ENCODE measurements around the gene LRRFIP1. TPM values are rescaled to one million over a fixed set of nuclear protein-coding genes. Genes with fewer than 3 reads are reported as not detected.

The LRRFIP1 gene
- total and polyA plus RNA-seq, 8 donors: 104 to 160 (median 122) TPM

DNA sequence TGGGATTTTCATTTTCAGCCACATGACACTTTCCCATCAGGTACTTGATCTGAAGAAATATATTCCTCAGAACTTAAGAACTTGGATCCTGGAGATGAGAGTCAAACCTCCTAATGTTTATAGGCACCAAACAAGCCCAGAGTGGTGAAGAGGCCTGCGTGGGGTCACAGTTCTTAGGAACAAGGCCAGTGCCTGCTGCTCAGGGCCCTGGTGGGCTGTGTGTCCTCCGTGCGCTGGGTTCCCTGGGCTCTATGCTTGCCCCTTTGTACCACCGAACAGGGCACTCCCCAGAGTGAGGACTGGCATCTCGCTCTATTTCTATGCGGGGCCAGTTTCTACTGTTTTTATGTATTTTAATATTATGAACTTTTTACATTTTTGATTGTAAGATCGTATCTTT is 95.2 kb downstream of the LRRFIP1 start:
- TF ChIP-seq, protein P1, sequence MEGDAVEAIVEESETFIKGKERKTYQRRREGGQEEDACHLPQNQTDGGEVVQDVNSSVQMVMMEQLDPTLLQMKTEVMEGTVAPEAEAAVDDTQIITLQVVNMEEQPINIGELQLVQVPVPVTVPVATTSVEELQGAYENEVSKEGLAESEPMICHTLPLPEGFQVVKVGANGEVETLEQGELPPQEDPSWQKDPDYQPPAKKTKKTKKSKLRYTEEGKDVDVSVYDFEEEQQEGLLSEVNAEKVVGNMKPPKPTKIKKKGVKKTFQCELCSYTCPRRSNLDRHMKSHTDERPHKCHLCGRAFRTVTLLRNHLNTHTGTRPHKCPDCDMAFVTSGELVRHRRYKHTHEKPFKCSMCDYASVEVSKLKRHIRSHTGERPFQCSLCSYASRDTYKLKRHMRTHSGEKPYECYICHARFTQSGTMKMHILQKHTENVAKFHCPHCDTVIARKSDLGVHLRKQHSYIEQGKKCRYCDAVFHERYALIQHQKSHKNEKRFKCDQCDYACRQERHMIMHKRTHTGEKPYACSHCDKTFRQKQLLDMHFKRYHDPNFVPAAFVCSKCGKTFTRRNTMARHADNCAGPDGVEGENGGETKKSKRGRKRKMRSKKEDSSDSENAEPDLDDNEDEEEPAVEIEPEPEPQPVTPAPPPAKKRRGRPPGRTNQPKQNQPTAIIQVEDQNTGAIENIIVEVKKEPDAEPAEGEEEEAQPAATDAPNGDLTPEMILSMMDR (IDR thresholded peaks at IDR 0.05): no peak
- Histone ChIP-seq H3K4me3 (no peak overlapping the region), H3K27ac (no peak overlapping the region), H3K27me3 (no peaks in the 10 kb centered on the region), H3K9me3 (no peaks in the 10 kb centered on the region), H3K36me3 (peaks cover 0 to 30% of the 10 kb centered on the region in 2 donors), H3K4me1 (peaks cover 17 to 70% of the 10 kb centered on the region in 2 donors)
- ATAC-seq: no peak
- intact Hi-C loops (cut with DNase I): no loop called here
- no peak for DNase-seq

DNA sequence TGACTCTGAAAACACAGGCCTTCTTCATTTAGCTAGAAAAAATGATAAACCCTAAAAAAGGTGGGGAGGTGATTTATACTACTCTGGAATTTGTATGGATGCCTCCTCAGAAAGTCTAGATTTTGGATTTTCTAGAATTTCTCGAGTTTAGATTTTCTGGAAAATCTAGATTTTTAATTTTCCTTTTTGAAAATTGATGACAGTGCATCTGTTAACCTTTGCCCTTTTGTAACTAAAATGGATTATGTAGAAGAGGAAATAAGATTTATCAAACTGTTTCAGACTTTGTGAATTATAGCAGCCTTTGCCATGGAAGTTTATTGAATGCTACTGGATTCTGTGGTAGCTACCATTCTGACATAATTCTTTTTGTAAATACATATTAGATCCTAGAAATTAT is 95.6 kb downstream of the LRRFIP1 start:
- Histone ChIP-seq H3K36me3 (peaks cover 0 to 26% of the 10 kb centered on the region in 2 donors), H3K4me1 (peaks cover 21 to 70% of the 10 kb centered on the region in 2 donors), H3K27me3 (no peaks in the 10 kb centered on the region), H3K9me3 (no peaks in the 10 kb centered on the region), H3K27ac (no peak overlapping the region), H3K4me3 (no peak overlapping the region)
- DNase-seq (no peak), ATAC-seq (no peak)
- TF ChIP-seq, protein P1 (IDR thresholded peaks at IDR 0.05): no peak
- intact Hi-C loops (cut with DNase I): no loop called here

DNA sequence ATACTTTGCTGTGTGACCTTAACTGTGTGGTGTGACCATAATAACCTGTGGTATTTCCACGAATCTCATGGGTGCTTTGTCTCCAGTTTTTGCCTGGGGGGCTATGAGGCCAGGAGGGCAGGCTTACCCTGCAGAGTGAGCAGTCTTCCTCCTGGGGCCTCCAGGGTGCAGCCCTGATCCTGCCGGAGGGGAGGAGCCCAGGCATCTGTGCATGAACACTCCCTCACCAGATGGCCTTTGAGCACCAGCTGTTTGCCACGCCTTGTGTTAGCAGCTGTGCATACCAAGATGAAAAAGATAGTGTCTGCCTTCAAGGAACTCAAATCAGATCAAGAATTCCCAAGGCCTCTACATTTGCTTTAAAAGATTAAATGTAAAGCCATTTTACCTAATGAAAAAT is 96.2 kb downstream of the LRRFIP1 start:
- peaks cover 0 to 22% of the 10 kb centered on the region in 2 donors for H3K36me3 ChIP-seq
- H3K4me1 ChIP-seq: peaks cover 22 to 70% of the 10 kb centered on the region in 2 donors
- H3K27ac ChIP-seq: no peak overlapping the region
- ATAC-seq (peak; percentile 7), DNase-seq (no peak)
- H3K4me3 ChIP-seq: no peak overlapping the region
- no peaks in the 10 kb centered on the region for H3K9me3 ChIP-seq
- no peaks in the 10 kb centered on the region for H3K27me3 ChIP-seq
- intact Hi-C loops (cut with DNase I): no loop called here
- TF ChIP-seq, protein P1 (IDR thresholded peaks at IDR 0.05): no peak

DNA sequence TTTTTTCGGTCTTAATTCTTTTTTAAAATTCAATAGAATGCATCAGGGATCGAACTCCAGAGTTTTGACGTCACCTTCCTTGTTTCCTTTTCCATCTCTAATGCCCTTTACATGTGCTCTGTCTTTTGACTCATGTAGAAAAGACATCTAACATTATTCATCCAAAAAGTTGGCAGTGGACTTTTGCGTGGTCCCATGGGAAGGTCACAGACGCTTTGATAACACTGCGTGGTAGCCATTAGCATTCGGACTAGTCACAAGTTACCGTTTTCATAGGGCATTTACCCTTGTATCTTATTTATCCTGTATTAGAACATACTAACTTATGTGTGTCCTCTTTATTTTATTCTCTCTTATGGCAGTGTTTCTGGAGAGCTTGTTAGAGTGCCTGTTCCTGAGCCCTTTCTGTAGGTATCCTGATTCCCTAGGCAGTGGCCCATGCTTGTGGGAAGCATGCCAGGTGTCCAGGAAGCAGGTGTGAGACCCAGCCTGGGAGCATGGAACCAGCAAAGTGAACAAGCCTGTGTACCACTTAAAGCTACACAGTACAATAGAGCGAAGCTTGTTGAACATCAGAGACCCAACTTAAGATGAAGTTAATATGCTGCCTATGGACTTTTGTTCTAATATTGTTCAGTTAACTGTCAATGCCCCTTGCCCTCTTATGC is 97.6 kb downstream of the LRRFIP1 start:
- Histone ChIP-seq H3K9me3 (no peaks in the 10 kb centered on the region), H3K36me3 (peaks cover 0 to 22% of the 10 kb centered on the region in 2 donors), H3K4me3 (no peak overlapping the region), H3K27ac (peak overlapping the region in 1 of 2 donors; percentile 63), H3K4me1 (peaks cover 27 to 83% of the 10 kb centered on the region in 2 donors), H3K27me3 (no peaks in the 10 kb centered on the region)
- no peak for DNase-seq
- intact Hi-C loops (cut with DNase I): no loop called here
- TF ChIP-seq, protein P1 (IDR thresholded peaks at IDR 0.05): no peak
- no peak for ATAC-seq

DNA sequence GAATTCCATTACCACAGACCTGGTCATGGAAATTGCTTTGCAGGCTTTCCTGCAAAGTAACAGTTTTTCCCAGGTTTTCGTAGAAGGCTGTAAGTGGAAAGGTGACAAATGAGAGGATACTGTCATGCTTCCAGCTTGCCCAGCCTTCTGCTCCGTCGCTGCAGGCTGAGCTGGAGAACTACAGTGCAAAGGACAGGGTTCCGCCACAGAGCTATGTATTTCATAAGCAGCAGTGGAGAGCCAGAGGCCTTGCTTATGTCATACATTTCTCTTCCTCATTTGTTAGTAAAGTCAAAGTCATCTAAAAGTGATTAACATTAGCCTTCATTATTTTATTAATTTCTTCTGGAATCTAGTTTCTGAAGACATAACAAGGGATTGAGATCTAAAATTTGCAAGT is 98.3 kb downstream of the LRRFIP1 start:
- peaks cover 0 to 19% of the 10 kb centered on the region in 2 donors for H3K36me3 ChIP-seq
- TF ChIP-seq, protein P1 (IDR thresholded peaks at IDR 0.05): no peak
- intact Hi-C loops (cut with DNase I): no loop called here
- no peak overlapping the region for H3K4me3 ChIP-seq
- H3K27me3 ChIP-seq: no peaks in the 10 kb centered on the region
- H3K27ac ChIP-seq: peak overlapping the region in 1 of 2 donors; percentile 63
- ATAC-seq (peak; percentile 71), DNase-seq (no peak)
- peaks cover 27 to 90% of the 10 kb centered on the region in 2 donors for H3K4me1 ChIP-seq
- no peaks in the 10 kb centered on the region for H3K9me3 ChIP-seq
